GM10248 (cell line): Measurements from ENCODE around the gene NEUROG1.
"Not testable (repeated sequence)": the region's sequence is repeated elsewhere in the genome, so short reads cannot be mapped to it uniquely, and the experiment has no call there.

Experiments used
- CTCF ChIA-PET: fragments of 300-600 bp; sonication (Branson Sonifier 250); formaldehyde crosslinking; extraction: SDS; loops from one replicate; lab custom pipeline; 2021; ENCODE audit warnings: antibody characterized with exemption; lab: Yijun Ruan, JAX
- POLR2A ChIA-PET: fragments of 350-650 bp; sonication (Branson Sonifier 250); formaldehyde crosslinking; extraction: SDS; loops from one replicate; lab custom pipeline; 2020; ENCODE audit warnings: antibody characterized with exemption; lab: Yijun Ruan, JAX
- DNase-seq: peaks from one replicate; pipeline ENCODE4 v3.0.0; 2012; ENCODE audit errors: extremely low spot score
- TF ChIP-seq, protein P1 (sequence below): IDR thresholded peaks from 2 replicates; pipeline ENCODE4 v1.5.1; 2012; ENCODE audit warnings: mild to moderate bottlenecking, low read depth; ENCODE audit errors: extremely low read depth, missing control alignments, control extremely low read depth

Gene NEUROG1

DNA sequence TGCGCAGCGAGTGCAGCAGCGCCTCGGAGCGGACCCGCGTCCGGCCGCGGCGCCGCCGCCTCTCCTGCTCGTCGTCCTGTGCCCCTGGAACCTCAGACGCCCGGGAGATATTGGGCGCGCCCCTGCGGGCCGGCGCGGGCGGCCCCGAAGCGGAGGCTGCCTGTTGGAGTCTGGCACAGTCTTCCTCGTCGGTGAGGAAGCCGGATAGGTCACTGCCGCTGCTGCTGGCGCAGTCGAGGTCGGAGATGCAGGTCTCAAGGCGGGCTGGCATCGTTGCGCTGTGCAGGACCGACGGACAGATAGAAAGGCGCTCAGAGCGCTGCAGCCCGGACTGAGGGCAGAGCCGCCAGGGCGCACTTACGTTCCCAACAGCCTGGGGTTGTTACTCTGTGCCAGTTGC is 344 bp downstream of the NEUROG1 start:
- POLR2A ChIA-PET = no interaction called here
- TF ChIP-seq, protein P1, sequence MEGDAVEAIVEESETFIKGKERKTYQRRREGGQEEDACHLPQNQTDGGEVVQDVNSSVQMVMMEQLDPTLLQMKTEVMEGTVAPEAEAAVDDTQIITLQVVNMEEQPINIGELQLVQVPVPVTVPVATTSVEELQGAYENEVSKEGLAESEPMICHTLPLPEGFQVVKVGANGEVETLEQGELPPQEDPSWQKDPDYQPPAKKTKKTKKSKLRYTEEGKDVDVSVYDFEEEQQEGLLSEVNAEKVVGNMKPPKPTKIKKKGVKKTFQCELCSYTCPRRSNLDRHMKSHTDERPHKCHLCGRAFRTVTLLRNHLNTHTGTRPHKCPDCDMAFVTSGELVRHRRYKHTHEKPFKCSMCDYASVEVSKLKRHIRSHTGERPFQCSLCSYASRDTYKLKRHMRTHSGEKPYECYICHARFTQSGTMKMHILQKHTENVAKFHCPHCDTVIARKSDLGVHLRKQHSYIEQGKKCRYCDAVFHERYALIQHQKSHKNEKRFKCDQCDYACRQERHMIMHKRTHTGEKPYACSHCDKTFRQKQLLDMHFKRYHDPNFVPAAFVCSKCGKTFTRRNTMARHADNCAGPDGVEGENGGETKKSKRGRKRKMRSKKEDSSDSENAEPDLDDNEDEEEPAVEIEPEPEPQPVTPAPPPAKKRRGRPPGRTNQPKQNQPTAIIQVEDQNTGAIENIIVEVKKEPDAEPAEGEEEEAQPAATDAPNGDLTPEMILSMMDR = no peak
- CTCF ChIA-PET = no interaction called here
- DNase-seq = no peak

DNA sequence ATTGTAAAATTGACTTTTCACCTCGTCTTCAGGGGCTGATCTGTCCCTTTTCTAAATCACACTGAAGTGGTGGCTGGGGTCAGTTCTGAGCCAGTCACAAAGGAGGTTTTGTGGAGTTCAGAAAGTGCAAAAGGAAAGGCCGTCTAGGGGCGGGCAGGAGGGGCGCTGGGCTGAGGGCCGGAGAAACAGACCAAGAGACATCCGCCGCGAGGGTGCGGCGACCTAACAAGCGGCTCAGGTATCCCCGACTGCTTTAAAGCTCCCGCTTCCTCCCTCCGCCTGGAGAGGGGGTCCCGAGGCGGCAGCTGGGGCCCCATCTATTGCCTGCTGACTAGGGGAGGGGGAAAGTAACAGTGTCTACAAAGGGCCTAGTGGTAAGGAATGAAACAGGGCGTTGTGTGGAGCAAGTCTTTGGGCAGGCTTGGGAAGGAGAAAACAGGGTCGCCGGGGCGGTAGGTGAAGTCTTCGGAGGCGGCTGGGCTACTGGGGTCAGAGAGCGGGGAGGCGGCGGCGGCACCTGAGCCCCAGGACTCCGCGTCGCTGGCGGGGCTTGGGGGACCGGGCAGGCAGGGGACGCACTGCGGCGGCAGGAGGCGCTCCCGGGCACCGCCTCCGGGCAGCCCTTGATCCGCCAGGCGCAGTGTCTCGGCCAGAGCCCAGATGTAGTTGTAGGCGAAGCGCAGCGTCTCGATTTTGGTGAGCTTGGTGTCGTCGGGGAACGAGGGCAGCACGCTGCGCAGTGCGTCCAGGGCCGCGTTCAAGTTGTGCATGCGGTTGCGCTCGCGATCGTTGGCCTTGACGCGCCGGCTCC is 950 bp downstream of the NEUROG1 start:
- no peak for DNase-seq
- POLR2A ChIA-PET = no interaction called here
- CTCF ChIA-PET = no interaction called here
- TF ChIP-seq, protein P1 = no peak

DNA sequence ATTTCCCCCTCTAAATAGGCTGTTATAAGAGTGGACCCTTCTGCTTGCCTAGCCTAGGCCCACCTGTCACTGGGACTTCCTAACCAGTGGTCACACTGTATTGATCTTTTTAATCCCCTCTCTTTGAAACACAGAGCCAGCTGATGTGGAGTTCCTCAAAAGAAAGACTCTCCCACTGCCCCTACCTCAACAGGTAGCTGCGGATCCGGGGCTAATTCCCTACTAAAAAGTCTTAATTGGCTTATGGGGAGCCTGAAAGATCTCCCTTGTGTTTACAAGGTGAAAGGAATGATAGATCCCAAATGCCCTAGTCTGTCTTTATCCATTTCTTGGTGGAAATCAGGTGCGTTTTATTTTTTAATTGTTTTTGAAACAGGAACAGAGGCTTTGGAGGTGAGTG is 2.0 kb downstream of the NEUROG1 start:
- POLR2A ChIA-PET = no interaction called here
- CTCF ChIA-PET = interaction anchor here (1.0 to 3.2 kb wide), 4 partner anchors 18 to 71 kb away, joined by 3 to 13 read pairs (median 6); no protein-coding TSS in a partner anchor
- TF ChIP-seq, protein P1 = no peak
- no peak for DNase-seq

DNA sequence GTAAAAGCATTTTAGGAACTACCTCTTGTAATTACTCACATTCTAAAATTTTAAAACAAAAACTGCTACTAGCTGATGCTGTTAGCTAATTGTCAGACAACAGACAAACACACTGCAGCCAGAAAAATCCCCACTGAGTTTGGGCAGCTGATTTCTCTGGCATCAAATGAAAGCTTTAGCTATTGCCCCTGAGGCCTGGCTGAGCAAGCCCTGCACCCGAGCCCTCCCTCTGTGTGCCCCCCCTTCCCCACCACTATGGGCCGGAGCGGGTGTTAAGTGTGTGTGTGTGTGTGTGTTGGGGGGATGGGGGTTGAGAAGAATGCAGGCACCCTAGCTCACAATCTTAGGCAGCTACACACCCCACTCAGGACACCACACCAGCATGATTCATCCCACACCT is 2.4 kb downstream of the NEUROG1 start:
- POLR2A ChIA-PET = no interaction called here
- no peak for DNase-seq
- CTCF ChIA-PET = interaction anchor here (1.0 to 3.2 kb wide), 4 partner anchors 19 to 71 kb away, joined by 3 to 13 read pairs (median 6); no protein-coding TSS in a partner anchor
- TF ChIP-seq, protein P1 = no peak

DNA sequence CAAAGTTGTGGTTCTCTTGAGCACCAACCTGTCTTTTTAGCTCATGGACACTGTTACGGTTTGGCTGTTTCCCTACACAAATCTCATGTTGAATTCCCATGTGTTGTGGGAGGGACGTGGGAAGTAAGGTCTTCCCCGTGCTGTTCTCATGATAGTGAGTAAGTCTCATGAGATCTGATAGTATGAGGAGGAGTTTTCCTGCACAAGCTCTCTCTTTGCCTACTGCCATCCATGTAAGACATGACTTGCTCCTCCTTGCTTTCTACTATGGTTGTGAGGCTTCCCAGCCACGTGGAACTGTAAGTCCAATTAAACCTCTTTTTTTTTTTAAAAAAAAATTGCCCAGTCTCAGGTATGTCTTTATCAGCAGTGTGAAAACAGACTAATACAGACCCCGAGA is 6.2 kb downstream of the NEUROG1 start:
- DNase-seq, POLR2A ChIA-PET, CTCF ChIA-PET: not testable (repeated sequence)

DNA sequence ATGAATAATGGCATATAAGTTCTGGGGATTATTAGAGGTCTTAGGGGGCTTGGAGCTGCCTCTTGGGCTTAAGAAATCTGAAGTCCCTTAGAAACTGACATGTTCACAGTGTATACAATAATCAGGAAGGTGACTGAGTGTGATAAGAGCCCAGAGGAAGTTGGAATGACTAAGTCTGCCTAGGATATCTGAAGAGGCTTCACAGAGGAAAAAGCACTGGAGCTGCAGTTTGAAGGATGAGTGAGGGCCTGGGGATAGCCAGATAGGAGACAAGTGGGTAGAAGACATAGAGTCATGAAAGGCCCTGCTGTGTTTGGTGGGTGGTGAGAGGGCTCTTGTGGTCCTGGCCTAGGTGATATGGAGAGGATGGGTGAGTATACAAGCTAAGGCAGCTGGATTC is 8.8 kb downstream of the NEUROG1 start:
- TF ChIP-seq, protein P1 = no peak
- DNase-seq = no peak
- POLR2A ChIA-PET = no interaction called here
- CTCF ChIA-PET = no interaction called here

DNA sequence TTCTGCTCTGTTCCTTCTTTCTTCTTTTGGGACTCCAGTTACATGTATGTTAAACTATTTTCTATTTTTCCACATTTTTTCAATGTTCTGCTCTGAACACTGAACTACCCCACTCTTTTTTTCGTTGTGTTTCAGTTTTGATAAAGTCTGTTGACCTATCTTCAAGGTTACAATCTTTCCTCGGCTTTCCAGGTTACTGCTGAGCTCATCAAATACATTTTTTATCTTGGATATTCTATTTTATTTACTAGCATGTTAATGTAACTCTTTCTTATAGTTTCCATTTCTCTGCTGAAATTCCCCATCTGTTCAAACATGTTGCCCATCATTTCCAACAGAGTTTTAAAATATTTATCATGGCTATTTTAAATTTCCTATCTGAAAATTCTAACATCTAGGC is 13.8 kb downstream of the NEUROG1 start:
- ChIA-PET CTCF (interaction anchor here (1.4 kb wide), 1 partner anchor 96 kb away, joined by 3 read pairs; no protein-coding TSS in a partner anchor), POLR2A (no interaction called here)
- DNase-seq = no peak
- TF ChIP-seq, protein P1 = no peak
